ENCODE measurements around the gene KCNH3.

KCNH3 gene

DNA sequence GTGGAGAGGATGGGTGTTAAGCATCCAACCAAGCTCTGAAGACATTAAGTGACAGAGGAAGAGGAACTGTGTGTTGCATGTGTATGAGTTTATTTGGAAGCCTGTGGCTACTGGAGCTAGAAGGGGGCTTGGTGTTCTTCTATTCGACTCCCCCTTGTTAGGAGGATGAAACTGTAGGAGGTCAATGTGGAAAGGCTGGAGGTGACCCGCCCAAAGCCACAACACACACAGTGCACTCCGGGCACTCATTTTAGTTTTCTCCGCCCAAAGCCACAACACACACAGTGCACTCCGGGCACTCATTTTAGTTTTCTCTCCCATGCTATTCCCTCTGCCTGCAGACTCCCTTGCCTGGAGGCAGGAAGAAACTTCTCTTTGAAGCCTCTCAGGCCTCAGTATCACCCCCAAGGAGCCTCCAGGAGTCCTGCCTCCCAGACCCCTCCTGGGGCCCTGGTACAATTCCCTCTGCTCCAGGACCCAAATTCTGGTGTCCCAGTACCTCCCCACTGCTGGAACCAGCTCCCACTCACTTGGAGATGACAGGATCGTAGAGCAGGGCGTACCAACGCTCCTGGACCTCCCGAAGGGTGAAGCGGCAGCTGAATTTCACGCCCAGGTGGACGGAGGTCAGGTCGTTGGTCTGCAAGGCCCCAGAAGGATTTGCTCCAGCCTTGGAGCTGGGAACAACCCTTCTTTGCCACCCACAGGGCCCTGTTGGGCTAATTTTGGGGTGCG lies 25.3 kb downstream of the KCNH3 start:
- FAIRE-seq = no peak

DNA sequence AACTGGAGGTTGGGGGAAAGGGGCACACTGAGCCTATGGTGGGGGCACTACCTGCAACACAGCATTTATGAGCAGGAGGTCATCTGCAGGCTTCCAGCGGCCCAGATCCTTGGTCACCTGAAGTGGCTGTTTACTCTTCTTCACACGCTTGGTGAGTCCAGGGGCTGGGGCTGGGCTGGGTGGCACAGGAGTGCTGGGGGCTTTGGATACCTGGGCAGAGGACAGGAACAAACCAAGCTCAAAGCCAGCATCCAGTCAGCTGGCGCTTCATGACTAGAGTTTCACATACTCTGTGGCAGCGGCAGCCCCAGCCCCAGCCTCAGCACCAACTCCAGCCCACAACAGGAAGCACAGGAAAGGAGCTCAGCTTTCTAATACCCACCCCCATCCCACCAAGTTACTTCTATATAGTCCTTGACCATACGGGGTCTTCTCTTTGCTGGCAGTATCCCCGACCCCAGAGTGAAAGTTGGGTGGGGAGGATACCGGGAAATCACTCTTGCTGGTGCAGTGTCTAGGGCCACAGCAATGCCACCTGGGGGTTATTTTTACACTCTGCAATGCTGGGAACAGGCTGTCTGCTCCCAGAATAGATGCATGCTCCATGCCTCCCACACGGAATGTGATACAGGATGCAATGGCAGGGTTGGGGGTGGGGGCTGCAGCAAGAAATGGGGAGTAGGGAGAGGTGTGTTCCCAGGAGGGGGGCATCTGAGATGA lies 26.0 kb downstream of the KCNH3 start:
- FAIRE-seq = no peak

DNA sequence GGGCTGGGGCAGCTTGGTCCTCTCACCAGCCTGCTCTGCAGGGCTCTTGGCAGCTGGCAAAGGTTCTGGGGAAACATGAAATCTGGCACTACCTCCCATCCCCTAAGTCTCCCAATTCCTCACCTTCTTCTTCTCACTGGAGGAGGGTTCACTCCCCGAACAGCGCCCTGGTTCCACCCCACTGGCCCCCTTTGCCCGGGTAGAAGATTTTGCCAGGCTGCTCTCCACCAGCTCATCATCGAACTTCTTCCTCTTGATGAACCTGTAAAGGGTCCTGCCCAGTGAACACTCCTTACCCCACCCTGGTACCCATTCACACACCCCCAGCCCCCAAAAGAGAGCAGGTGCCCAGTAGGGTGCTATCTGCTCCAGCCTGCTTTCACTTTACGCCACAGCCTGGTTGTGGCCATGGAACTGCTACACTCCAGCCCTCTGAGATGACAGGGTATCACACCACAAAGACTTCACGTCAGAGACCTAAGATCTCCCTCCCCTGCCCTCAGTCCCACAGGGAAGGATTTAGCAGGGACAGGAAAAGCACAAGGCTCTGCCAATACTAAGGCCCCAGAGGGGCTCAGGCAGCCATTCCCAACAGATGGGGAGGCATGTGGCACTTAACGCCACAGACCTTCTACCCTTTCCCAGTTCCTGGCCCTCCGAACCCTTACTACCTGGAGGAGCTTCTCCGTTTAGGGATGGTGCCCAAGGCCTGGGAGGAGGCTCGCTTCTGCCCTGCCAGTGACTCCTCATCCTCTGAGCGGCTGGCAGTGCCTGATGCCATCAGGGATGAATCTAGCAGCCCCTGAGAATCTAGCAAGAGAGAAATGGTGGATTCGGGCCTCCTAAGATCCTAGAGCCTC lies 26.8 kb downstream of the KCNH3 start:
- FAIRE-seq = no peak

DNA sequence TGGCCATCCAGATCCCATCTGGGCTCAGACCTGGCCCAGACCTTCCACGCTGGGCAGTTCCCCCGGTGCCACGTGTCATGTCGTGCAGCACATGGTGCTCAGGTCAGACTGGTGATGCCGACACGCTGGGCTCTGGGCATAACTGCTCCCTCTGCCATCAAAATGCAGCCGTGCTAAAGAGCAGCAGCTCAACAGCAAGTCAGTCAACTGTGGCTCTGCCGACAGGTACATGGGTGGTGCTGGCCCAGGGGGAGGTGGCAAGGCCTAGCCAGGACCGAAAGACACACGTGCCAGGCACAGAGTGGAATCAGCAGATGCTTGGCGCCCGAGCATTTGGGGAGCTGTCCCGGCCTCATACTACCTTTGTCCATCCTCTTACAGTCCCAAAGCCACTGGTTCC lies 27.5 kb downstream of the KCNH3 start:
- no peak for FAIRE-seq

DNA sequence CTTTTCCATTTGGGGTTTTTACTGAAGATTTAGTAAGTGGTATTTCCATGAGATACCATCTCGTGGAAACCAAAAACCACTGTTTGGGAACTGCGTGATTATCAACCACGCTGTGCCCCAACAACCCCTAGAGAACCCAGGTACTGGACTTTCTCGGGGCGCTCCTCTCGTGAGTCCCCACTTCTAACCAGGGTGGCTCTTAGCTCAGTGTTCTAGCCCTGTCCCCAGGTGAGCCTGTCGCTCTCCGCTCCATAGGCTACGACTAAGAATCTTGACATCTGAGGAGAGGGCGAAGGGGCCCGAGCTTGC lies 28.4 kb downstream of the KCNH3 start:
- no peak for FAIRE-seq

DNA sequence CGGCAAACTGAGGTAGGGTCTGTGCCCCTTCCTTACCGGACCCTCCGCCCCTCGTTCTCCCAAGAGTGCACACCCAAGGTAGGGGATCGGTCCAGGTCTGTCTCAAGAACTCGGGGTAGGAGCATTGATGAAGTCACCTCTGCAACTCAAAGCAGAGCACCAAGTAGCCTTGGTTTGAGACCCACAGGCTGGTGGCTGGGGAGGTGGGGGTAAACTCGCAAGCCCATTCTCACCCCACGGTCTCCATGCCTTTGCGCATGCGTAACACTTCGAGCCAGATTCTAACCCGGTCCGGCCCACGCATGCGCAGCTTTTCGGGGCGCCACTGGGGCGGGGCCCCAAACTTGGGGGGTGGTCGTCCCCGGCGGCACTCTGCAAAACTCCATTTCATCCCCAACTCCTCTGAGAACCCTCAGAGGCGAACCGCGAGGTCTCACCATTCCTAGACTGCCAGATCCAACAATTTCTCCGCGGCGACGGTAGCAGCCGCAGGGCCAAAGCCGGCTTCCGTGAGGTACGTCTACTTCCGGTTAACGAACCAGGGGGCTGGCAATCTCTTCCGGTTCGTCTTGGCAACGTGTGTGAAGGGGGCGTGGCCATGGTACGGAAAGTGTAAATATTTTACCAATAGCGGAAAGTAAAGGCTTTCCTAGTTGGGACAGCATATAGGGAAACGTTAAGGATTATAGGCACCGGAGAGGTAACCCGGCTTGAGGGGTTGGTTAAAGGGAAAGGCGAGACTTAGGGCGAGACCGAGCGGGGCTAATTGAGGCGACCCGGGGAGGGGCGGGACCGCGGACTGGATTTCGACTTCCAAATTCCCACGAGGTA lies 29.0 kb downstream of the KCNH3 start, which contains the start of gene MCRS1:
Gene MCRS1, minus strand, starts transcription at position 532 of the 831 bp plus-strand sequence. CDS start 1,411 bp downstream, outside the sequence.
- FAIRE-seq = peak; percentile 78

DNA sequence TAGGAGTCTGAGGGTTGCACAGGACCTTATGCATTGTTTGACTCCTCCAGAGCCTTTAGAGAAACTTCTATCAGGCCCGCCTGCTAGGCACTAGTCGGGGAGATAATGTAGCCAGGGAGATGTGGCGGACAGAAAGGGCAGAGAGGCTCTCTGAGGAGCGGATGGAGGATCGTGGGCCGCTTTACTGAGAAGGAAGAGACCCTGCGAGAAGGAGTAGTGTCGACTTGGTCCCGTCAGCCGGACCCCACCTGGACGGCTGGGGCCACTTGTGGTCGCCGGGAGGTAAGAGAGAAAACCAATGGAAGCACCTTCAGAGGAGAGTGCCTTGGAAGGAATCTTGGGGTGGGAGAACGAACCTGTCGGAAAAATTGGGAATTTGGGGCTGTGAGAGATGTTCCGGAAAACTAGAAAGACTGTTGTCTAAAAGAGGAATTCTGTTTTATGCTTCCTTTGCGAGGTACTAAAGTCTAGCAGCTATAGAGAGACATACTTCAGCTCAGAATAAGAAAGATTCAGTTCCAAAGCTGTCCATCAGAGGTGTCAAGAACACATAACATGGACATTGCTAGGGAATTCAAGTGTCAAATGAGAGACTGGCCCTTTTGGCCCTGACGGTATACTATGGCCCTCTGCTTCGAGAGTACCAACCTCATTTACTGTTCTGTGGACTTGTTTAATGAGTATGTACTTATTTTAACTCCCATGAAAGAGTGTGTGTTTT lies 29.8 kb downstream of the KCNH3 start:
- FAIRE-seq = no peak

DNA sequence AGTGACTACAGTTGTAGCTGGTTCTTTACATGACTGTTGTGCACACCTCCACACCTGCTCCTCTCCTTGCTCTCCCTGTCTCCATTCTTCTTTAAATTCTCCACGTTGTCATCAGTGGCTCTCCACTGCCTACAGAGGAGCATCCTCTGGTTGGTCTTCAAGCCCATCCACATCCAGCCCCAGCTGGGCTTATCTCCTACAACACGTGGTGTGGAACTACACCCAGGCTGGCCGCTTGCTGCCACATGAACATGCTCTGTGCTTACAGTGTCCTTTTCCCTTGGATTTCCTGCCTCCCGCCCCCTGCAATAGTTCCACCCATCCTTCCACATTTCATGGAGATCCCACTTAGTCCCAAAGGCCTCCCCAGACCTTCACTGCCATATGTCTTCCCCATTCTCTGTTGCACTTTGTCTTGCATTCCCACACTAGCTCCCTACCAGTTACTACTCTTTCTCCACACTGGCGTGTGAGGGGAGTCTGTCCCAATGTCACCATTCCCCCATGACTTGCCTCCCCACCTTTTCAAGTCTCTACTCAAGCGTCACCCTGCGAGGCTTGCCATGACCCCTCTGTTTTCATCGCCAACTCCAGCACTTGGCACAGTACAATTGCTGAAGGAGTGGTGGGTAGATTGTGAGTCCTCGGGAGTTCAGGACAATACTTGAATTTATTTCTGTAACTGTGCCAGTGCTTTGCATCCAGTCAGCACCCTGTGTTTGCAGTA lies 38.9 kb downstream of the KCNH3 start:
- FAIRE-seq = no peak

DNA sequence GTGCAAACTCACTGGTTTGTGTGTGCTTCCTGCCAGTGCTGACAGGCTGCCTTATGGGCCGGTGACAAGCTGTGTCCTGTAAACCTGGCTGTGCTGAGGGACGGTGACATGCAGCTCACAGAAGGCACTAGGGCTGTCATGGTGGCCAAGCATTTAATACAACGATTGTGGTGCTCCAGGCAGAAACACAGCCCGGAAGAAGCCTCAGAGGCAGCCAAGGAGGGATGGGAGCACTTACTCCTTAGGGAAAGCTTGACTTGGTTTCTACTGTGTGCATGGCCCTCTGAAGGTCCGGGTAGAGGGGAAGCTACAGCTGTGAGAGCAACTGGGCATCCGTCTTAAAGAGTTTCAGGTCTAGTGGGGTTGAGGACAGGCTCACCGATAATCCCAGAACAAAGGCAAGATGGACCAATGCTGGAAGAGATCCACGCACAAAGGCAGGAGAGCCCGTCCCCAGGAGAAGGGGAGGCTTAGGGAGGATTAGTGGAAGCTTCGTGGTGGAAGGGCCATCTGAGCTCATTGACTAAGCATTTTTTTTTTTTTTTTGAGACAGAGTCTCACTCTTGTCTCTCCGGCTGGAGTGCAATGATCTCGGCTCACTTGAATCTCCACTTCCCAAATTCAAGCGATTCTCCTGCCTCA lies 39.8 kb downstream of the KCNH3 start:
- no peak for FAIRE-seq

DNA sequence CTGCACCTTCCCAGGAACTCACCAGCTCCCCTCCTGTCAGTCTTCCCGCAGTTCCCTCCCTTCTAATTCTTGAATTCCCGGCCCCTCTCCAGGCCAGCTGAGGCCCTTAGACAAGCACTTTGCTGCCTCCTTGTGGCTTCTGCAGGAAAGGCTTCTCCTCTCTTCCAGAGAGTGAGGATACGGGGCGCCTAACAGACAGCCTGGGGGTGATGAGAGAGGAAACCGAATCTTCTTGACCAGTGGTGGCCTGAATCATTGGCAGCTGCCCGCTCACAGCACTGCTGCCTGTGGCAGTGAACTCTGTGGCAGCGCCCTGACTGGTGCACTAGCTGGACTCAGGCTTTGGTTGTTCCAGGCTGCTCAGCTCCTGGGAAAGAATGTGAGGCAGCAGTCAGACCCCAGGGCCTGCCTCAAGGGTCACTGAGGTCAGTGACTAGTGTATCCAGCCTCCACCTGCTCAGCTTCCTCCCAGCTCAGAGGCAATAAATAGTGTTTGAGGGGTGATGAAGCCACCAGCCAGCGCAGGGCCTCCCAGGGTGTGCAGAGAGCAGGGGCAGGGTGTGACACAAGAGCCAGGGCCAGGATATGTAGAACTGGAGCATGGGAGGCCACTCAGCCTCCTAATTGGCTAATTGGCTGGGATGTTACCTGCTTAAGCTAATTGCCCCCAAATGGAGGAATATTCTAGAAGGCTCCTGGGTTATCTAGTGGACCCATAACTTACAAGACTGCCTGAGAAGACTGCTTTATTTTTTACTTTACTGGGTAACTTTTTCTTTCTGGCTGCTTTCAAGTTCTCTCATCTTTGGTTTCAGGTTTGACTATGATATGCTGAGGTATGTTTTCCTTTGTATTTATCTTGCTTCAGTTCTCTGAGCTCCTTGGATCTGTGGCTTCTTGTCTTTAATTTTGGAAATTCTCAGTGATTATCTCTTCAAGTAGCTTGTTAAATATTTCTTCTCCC lies 42.0 kb downstream of the KCNH3 start:
- no peak for FAIRE-seq

DNA sequence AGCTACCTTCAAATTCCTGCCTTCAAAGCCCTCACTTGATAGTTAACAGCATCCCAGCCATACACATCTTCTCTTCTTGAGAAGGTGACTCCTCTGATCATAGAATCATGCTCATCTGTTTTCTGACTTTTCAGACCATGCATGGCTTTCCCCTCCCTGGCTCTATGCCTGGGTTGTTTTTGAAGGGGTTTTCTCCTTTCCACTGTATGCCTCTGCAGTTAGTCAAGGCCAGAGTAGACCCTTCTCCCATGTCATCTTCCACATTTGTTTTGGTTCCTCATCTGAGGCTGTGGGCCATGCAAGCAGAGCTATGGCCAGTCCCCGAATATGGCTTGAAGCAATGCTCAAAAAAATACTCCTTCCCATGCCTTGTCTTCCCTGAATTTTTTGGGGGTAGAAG lies 43.4 kb downstream of the KCNH3 start:
- no peak for FAIRE-seq

DNA sequence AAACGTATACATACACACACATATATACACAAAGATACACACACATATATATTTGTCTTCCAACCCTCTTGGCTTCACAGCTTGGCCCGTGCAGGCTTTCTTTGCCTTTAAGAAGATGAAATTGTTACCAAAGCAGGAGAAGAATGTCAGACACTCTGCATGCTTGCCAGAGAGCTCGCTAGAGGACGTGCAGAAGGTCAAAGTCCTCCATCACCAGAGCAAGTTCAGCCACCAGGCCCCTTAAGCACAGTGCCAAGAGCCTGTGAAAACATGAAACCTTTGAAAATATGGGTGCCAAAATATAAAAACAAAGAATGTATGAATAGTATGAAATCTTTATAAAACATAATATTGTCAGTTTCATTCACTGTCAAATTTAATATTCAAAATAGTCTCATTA lies 44.0 kb downstream of the KCNH3 start:
- no peak for FAIRE-seq

DNA sequence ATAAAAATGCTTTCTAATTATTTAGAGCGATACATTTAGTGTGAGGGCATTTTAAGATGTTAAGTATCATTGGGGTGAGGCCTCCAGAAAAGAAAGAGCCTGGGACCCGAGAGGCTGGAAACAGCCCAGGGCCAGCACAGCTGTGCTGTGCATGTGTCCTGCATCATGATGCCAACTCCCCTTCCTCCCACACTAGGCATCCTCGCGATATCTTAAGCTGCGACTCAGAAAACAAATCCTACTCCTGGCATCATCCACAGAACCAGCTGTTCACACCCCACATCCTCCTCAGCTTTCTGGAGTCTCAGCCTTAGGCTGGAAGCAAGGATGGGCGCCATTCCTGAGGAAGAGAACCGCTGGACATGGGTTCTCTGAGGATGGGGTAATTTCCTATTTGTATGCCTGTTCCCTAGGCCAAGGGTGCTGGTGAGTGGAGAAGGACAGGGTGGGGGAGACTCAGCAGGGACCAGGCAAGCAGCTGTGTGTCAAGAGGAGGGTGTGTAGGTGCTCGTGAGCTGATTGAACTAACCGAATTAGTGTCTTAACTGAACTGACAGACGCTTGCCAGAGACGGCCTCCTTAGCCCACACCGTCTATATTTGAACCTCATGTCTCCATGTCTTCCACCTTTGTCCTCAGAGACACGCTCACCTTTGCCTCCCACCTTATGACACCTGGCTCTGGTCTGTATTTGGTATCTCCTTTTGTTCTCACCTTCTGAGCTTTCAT lies 44.7 kb downstream of the KCNH3 start:
- FAIRE-seq = no peak

DNA sequence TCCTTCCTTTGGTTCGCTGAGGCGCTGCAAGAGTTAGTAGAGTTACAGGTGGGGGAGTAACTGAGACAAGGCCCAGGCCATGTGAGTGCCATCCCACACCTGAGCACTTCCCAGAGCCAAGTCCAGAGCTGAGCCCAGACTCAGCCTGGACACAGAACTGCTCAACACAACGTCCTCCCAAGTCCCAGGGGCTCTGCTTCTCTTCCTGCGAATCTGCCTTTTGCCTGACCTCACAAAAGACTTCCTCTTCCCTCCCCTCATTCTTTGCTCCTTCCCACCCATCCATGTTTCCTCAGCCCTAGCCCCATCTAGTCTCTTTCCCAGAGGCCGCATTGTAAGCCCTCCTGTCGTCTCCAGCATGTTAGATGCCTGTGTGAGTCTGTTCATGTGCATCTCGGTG lies 45.8 kb downstream of the KCNH3 start:
- no peak for FAIRE-seq

DNA sequence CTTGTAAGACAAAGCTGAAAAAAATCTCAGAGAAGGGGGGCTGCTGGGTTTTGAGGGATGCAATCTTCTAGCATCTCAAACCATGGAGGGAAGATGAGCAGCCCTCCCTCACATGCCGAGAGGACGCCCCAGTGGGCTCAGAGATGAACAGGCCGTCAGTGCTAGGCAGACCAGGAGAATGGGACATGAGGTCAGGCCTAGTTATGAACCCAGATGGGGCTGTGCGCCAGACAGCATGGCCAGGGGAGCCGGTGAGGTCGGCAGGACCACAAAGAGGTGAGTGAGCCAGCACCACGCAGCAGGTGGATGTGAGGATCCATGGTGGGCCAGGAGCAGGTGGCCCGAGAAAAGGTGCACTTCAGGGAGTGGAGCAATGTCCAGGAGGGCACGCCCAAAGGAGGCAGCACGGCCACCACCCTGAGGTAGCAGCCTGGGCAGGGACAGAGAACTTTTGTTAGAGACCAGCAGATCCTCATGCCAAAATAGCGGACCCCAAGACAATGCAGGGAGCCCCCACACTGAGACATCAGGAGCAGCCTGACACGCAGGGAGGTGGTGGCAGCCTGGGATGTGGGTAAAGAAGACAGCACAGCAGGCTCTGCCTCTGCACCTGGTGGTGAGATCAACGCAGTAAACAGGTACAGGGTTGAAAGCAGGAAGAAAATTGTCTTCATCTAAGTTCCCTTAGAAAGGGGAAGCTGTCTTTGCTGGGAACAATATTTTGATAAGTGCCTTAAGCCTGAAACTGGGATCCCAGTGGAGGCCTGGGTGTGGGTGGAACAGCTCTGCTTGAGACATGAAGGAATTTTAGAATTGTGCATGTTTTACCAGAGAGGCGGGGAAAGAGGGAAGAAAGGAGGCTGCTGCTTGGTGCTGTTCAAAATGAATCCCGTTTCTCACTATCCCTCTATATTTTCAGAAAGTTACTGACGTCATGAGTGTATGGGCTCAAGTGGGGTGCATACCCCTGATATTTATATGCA lies 46.9 kb downstream of the KCNH3 start:
- FAIRE-seq = no peak

DNA sequence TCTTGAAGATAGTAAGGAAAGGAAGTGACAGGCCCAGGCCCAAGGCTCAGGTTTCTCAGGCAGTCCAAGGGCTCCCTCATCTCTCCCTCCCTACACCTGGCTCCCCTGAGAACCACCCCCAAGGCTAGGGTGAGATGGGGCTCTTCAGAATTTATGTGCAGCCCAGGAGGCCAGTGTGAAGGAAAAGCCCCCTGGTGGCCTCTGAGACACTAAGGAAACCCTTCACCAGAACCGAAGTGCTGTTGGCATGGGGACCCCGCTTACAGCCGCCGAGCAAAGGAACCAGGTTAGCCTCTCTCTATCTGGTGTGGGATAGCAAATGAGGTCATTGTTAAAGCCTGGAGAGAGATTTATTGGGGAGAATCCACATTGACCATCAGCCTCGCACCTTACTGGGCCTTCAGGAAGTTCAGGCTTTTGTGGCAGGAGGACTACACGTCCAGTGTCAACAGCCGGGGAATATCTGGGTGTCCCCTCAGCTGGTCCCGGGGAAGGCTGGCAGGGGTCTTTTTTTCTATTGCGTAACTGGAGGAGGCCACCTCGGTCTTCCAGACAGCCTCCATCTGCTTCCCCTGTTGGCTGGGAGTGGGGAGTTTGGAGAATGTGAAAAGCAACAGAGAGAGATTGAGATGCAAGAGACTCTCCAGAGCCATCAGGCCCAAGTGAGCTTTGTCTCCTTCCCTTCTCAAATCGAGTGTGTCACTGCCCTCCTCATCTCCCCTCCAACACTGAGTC lies 48.5 kb downstream of the KCNH3 start:
- FAIRE-seq = no peak

DNA sequence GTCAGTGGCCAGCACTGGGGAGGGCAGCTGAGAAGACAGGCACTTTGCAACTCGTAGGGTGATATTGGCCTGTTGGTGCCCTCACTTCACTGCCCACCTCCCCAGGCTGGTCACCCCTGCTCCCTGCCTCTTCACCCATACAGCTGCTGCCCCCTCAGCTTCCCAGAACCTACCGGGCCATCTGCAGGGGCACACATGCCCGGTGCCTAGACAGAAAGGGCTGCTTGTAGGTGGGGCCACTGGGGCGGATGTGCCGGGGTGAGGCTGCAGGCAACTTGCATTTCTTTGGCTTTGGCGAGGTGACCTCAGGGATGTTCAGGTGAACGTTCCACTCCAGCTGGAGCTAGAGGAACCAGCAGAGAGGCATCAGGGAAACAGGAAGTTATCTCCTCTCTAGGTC lies 49.5 kb downstream of the KCNH3 start:
- no peak for FAIRE-seq
